Activated naive CD4-positive, alpha-beta T cell treated with anti-CD3 and anti-CD28 coated beads, Interleukin-2, amount 50 U/mL, for 72 hours (primary cell): ENCODE measurements around the gene TIGD3. TPM values are rescaled to one million over a fixed set of nuclear protein-coding genes. Genes with fewer than 3 reads are reported as not detected.

ENCODE experiments used
- ATAC-seq, 2 donors: fragments of 150-1000 bp; cut with Tn5 transposase; 2 replicates each; pipeline ENCODE4 v1.10.0; 2021; ENCODE audit warnings: mild to moderate bottlenecking in 2 of 2, moderate library complexity in 2 of 2
- DNase-seq, 2 donors: peaks; one replicate each; pipeline ENCODE4 v3.0.0; 2021 to 2022; ENCODE audit warnings: low spot score in 2 of 2
- H3K27ac Mint-ChIP-seq, 2 donors: one replicate each; pipeline ENCODE4 v1.8.0; 2022; ENCODE audit warnings: mild to moderate bottlenecking in 2 of 2, mixed read lengths in 2 of 2
- H3K36me3 Mint-ChIP-seq, 2 donors: one replicate each; pipeline ENCODE4 v1.8.0; 2022; ENCODE audit warnings: mixed read lengths in 2 of 2
- H3K9me3 Mint-ChIP-seq, 2 donors: one replicate each; pipeline ENCODE4 v1.8.0; 2022; ENCODE audit warnings: mixed read lengths in 2 of 2
- total RNA-seq, 2 donors: library from RNA; stranded (reverse); gene quantifications; one replicate each; pipeline ENCODE4 v1.2.3, GENCODE V29; 2022

Gene TIGD3
- total RNA-seq, 2 donors from 2014 or later: 0.76 to 4.0 TPM

- no peak for DNase-seq
- Mint-ChIP-seq H3K36me3 (peaks cover 14 to 15% of the 10 kb centered on the region in 2 donors), H3K27ac (peak overlapping the region; percentile 36 to 74), H3K9me3 (no peaks in the 10 kb centered on the region)
- no peak for ATAC-seq
Measured at GRCh38 chr11:65392186-65392829, 37.8 kb downstream of the TIGD3 start.

GRCh38 chr11:65392899-65393298 lies 38.3 kb downstream of the TIGD3 start:
- DNase-seq: no peak
- peak overlapping the region in 1 of 2 donors; percentile 74 for H3K27ac Mint-ChIP-seq
- ATAC-seq: no peak
- no peaks in the 10 kb centered on the region for H3K9me3 Mint-ChIP-seq
- peaks cover 13 to 17% of the 10 kb centered on the region in 2 donors for H3K36me3 Mint-ChIP-seq

GRCh38 chr11:65393513-65394079 lies 39.0 kb downstream of the TIGD3 start:
- no peak for ATAC-seq
- Mint-ChIP-seq H3K9me3 (no peaks in the 10 kb centered on the region), H3K36me3 (peaks cover 12 to 17% of the 10 kb centered on the region in 2 donors), H3K27ac (no peak overlapping the region)
- no peak for DNase-seq

GRCh38 chr11:65394125-65394536 lies 39.6 kb downstream of the TIGD3 start:
- no peak for DNase-seq
- ATAC-seq: no peak
- H3K9me3 Mint-ChIP-seq: no peaks in the 10 kb centered on the region
- H3K27ac Mint-ChIP-seq: no peak overlapping the region
- H3K36me3 Mint-ChIP-seq: peaks cover 7 to 12% of the 10 kb centered on the region in 2 donors

DNA sequence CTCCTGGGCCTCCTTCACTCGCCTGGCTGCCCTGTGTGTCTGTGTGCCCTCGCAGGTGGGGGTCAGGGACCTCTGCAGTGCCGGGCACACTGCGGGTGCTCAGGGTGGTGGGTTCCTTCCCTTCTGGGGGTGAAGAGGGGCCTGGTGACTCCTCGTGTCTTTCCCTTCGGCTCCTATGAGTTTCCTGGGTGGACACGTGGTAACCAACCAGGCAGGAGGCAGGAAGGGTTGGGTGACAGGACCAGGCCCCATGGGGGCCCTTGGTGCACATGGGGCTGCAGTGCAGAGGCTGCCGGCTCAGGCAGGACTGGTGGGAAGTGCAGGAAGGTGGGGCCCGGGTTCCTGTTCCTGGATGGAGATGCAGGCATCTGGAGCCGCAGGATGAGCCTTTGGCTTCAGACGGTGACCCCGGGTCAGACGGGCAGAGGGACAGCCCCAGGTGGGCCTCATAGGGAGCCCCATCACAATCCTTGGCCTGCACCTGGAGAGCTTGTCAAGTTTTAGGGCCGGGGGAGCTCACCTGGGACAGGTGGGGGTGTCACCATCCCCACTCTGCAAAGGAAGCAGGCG lies 41.5 kb downstream of the TIGD3 start:
- Mint-ChIP-seq H3K27ac (no peak overlapping the region), H3K9me3 (no peaks in the 10 kb centered on the region), H3K36me3 (peaks cover 6 to 11% of the 10 kb centered on the region in 2 donors)
- no peak for DNase-seq
- no peak for ATAC-seq

DNA sequence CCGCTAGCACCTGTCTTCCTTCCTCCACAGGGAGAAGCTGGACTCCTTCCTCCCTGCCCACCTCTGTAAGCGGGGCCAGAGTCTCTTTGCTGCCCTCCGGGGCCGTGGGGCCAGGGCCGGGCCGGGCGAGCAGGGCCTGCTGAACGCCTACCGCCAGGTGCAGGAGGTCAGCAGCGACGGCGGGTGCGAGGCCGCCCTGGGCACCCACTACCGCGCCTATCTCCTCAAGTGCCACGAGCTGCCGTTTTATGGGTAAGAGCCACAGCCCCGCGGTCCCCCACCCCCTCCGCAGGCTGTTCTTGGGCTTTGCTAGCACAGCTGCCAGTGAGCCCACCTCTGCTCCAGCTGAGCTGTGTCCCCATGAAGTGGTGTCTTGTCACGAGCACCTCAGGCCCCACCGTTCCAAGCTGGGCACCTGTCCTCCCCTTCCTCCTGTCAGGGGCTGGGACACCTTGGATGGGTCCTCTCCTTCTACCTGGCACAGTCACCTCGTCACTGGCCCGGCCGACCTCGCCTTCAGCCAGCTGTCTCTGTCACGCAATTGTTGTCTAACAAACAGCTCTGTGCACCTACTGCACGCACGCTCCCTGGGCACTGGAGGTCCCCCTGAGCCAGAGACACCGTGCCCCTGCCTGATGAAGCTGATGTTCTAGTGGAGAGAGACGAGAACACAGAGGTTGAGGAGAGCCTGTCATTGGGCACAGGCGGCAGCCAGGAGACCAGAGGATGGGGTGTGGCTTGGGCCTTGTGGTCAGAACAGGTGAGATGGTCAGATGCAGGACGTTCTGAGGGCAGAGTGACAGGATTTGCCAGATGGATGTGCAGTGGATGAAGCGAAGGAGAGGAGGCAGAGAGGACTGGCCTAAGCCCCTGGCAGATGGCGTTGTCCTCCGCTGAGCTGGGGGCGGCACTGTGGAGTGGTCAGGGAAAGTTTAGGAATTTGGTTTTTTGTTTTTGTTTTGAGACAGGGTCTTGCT lies 42.5 kb downstream of the TIGD3 start:
- Mint-ChIP-seq H3K36me3 (peaks cover 6 to 11% of the 10 kb centered on the region in 2 donors), H3K9me3 (no peaks in the 10 kb centered on the region), H3K27ac (peak overlapping the region in 1 of 2 donors; percentile 15)
- ATAC-seq: no peak
- DNase-seq: no peak

DNA sequence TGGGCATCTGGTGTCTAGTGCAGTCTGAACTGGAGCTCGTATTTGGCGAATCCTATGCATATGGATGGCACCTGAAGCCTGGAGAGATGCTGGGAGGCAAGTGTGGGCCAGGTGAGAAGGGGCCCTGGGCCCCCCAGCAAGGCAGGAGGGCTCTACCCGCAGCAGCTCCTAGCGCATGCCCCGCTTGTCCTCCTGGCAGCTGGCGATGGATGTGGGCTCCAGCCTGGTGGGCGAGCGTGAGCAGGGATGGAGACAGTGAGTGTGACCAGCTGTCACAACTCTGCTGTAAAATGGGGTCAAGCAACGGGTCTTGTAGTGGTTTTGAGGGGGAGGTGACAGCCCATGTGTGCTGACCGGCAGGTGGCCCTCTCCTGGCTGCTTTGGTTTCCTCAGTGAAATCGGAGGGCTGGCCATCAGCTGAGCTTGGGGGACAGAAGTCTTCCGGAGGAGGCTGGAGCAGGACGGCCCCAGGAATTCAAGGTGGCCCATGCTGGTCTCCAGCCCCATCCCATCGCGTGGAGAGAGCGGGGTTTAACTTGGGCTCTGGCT lies 43.9 kb downstream of the TIGD3 start:
- DNase-seq: no peak
- Mint-ChIP-seq H3K9me3 (no peaks in the 10 kb centered on the region), H3K36me3 (peaks cover 6 to 11% of the 10 kb centered on the region in 2 donors), H3K27ac (peak overlapping the region in 1 of 2 donors; percentile 88)
- no peak for ATAC-seq

- H3K36me3 Mint-ChIP-seq: peaks cover 6 to 11% of the 10 kb centered on the region in 2 donors
Measured at GRCh38 chr11:65399249-65399648, 44.7 kb downstream of the TIGD3 start.

GRCh38 chr11:65399845-65400244 lies 45.3 kb downstream of the TIGD3 start:
- no peak for ATAC-seq
- Mint-ChIP-seq H3K27ac (no peak overlapping the region), H3K9me3 (no peaks in the 10 kb centered on the region), H3K36me3 (peaks cover 6 to 11% of the 10 kb centered on the region in 2 donors)
- no peak for DNase-seq

More at GRCh38 chr11:65399249-65399648, 44.7 kb downstream of the TIGD3 start:
- Mint-ChIP-seq H3K9me3 (no peaks in the 10 kb centered on the region), H3K27ac (no peak overlapping the region)
- DNase-seq: no peak
- no peak for ATAC-seq

- no peak for DNase-seq
- peaks cover 6 to 11% of the 10 kb centered on the region in 2 donors for H3K36me3 Mint-ChIP-seq
- H3K27ac Mint-ChIP-seq: peak overlapping the region in 1 of 2 donors; percentile 29
- no peaks in the 10 kb centered on the region for H3K9me3 Mint-ChIP-seq
- no peak for ATAC-seq
Measured at GRCh38 chr11:65400307-65401072, 45.9 kb downstream of the TIGD3 start.

- ATAC-seq: no peak
- Mint-ChIP-seq H3K27ac (peak overlapping the region; percentile 18 to 95), H3K9me3 (no peaks in the 10 kb centered on the region), H3K36me3 (peaks cover 6 to 11% of the 10 kb centered on the region in 2 donors)
- no peak for DNase-seq
Measured at GRCh38 chr11:65401073-65401802, 46.7 kb downstream of the TIGD3 start.

GRCh38 chr11:65401803-65402248 lies 47.3 kb downstream of the TIGD3 start:
- DNase-seq: no peak
- H3K27ac Mint-ChIP-seq: peak overlapping the region; percentile 18 to 95
- ATAC-seq: no peak
- H3K9me3 Mint-ChIP-seq: no peaks in the 10 kb centered on the region
- H3K36me3 Mint-ChIP-seq: peaks cover 6 to 11% of the 10 kb centered on the region in 2 donors

GRCh38 chr11:65402790-65403189 lies 48.2 kb downstream of the TIGD3 start:
- no peak overlapping the region for H3K27ac Mint-ChIP-seq
- no peaks in the 10 kb centered on the region for H3K9me3 Mint-ChIP-seq
- ATAC-seq (no peak), DNase-seq (no peak)
- H3K36me3 Mint-ChIP-seq: peaks cover 6% of the 10 kb centered on the region in 2 donors

DNA sequence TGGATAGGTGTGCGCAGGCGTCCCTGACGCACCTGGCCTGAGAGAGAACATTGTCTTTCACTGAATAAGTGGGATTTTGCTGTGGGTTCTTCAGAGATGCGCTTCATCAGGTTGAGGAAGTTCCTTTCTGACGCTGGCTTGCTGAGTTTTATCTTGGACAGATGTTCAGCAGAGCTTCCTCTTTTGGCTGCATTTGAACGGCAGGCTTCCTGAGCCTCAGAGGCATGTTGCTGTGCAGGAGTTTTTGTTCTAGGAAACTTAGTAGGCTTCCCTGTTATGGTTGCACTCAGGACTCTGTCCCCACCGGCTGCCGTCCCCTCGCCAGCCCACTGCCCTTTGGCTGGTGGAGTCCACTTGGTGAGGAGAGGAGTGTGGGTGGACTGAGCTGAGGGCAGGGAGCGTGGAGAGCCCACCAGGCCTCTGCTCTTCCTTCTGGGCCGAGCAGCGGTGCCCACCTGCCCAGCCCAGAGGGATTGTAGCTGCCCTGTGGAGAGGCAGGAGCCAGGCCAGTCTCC lies 49.1 kb downstream of the TIGD3 start:
- Mint-ChIP-seq H3K9me3 (no peaks in the 10 kb centered on the region), H3K27ac (no peak overlapping the region), H3K36me3 (peaks cover under 1% of the 10 kb centered on the region in 2 donors)
- ATAC-seq (no peak), DNase-seq (no peak)

DNA sequence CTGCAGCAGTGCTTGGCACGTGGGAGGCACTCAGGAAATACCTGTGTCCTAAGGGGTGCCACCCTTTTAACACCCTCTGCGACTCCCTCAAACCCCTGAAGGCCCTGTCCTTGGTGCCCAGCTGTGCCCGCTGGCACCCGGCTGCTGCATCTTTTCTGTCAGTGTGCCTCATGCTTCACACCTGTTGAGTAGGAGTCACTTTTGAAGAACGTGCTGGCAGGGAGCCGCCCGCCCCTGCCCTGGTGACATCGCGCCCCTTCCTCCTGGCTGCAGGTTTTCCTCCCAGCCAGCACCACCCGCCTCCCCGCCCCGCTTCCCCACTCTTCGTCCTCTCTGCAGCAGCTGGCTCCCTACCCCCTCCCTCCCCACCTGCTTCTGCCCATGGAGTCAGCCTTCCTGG lies 49.7 kb downstream of the TIGD3 start:
- no peaks in the 10 kb centered on the region for H3K9me3 Mint-ChIP-seq
- no peak overlapping the region for H3K27ac Mint-ChIP-seq
- H3K36me3 Mint-ChIP-seq: peaks cover 0 to 2% of the 10 kb centered on the region in 2 donors
- ATAC-seq: no peak
- no peak for DNase-seq
